Activated CD8-positive, alpha-beta T cell treated with anti-CD3 and anti-CD28 coated beads, Interleukin-2, amount 10 ng/mL, durations not matched to agents 7 days and 5 days (primary cell): ENCODE data around the gene TRIL. TPM values are rescaled to one million over a fixed set of nuclear protein-coding genes. Genes with fewer than 3 reads are reported as not detected.

ENCODE experiments used
- ATAC-seq: fragments of 150-1000 bp; cut with Tn5 transposase; one replicate; pipeline ENCODE4 v1.10.0; 2021; ENCODE audit warnings: moderate library complexity
- CTCF ChIA-PET: fragments of 350-600 bp; sonication (Branson Sonifier 250); formaldehyde crosslinking; loops from one replicate; lab custom pipeline; 2021; ENCODE audit warnings: antibody characterized with exemption; lab: Charles Lee
- POLR2A ChIA-PET: fragments of 350-600 bp; sonication (Branson Sonifier 250); formaldehyde crosslinking; loops from one replicate; lab custom pipeline; 2021; ENCODE audit warnings: antibody characterized with exemption; lab: Charles Lee
- DNase-seq: peaks from one replicate; pipeline ENCODE4 v3.0.0-alpha.2; 2020
- H3K27ac Mint-ChIP-seq: one replicate; pipeline ENCODE4 v1.8.0; 2021; ENCODE audit warnings: mild to moderate bottlenecking, mixed read lengths
- H3K27me3 Mint-ChIP-seq: one replicate; pipeline ENCODE4 v1.8.0; 2021; ENCODE audit warnings: low read depth, mixed read lengths
- H3K36me3 Mint-ChIP-seq: one replicate; pipeline ENCODE4 v1.8.0; 2021; ENCODE audit warnings: low read depth, mixed read lengths
- H3K4me1 Mint-ChIP-seq: one replicate; pipeline ENCODE4 v1.8.0; 2021; ENCODE audit warnings: low read depth, mixed read lengths
- H3K4me3 Mint-ChIP-seq: one replicate; pipeline ENCODE4 v1.8.0; 2021; ENCODE audit warnings: mild to moderate bottlenecking, mixed read lengths
- H3K9me3 Mint-ChIP-seq: one replicate; pipeline ENCODE4 v1.8.0; 2022; ENCODE audit warnings: mixed read lengths; ENCODE audit not compliant: insufficient read depth
- total RNA-seq, 2 experiments: library from RNA; stranded (reverse); gene quantifications; one replicate each; pipeline ENCODE4 v1.2.3, GENCODE V29; 2021

The TRIL gene
- total RNA-seq, 2 experiments from 2014 or later, result not detected

GRCh38 chr7:28937103-28937502 lies 21.0 kb downstream of the TRIL start:
- peaks cover 4% of the 10 kb centered on the region for H3K27me3 Mint-ChIP-seq
- DNase-seq (no peak), ATAC-seq (no peak)
- no peaks in the 10 kb centered on the region for H3K9me3 Mint-ChIP-seq
- no peak overlapping the region for H3K4me3 Mint-ChIP-seq
- no peaks in the 10 kb centered on the region for H3K36me3 Mint-ChIP-seq
- ChIA-PET POLR2A (interaction anchor here (1.4 kb wide), 1 partner anchor 10 kb away, joined by 3 read pairs; no protein-coding TSS in a partner anchor), CTCF (interaction anchor here (1.4 to 2.6 kb wide), 3 partner anchors 10 to 165 kb away, joined by 4 to 12 read pairs (median 8); no protein-coding TSS in a partner anchor)
- no peaks in the 10 kb centered on the region for H3K4me1 Mint-ChIP-seq
- no peak overlapping the region for H3K27ac Mint-ChIP-seq

GRCh38 chr7:28933846-28934320 lies 24.2 kb downstream of the TRIL start:
- POLR2A ChIA-PET, result no interaction called here
- Mint-ChIP-seq H3K4me1 (no peaks in the 10 kb centered on the region), H3K36me3 (no peaks in the 10 kb centered on the region), H3K9me3 (no peaks in the 10 kb centered on the region), H3K27me3 (peaks cover 2% of the 10 kb centered on the region), H3K27ac (no peak overlapping the region), H3K4me3 (no peak overlapping the region)
- no peak for ATAC-seq
- DNase-seq, result no peak
- CTCF ChIA-PET, result interaction anchor here (1.0 to 1.8 kb wide), 2 partner anchors 11 to 12 kb away, joined by 3 to 4 read pairs; no protein-coding TSS in a partner anchor

- peaks cover 8% of the 10 kb centered on the region for H3K4me1 Mint-ChIP-seq
- POLR2A ChIA-PET, result no interaction called here
- H3K9me3 Mint-ChIP-seq, result no peaks in the 10 kb centered on the region
- H3K4me3 Mint-ChIP-seq, result no peak overlapping the region
- H3K27ac Mint-ChIP-seq, result no peak overlapping the region
- no peaks in the 10 kb centered on the region for H3K36me3 Mint-ChIP-seq
- DNase-seq (no peak), ATAC-seq (no peak)
- CTCF ChIA-PET, result interaction anchor here (1.2 kb wide), 1 partner anchor 477 kb away, joined by 4 read pairs; no protein-coding TSS in a partner anchor
- H3K27me3 Mint-ChIP-seq, result peaks cover 5% of the 10 kb centered on the region
These were observed 26.6 kb downstream of the TRIL start for GRCh38 chr7:28931565-28931964.

GRCh38 chr7:28926871-28927597 lies 31.1 kb downstream of the TRIL start:
- peak; percentile 98 for ATAC-seq
- no peak overlapping the region for H3K27ac Mint-ChIP-seq
- H3K4me1 Mint-ChIP-seq, result peaks cover 20% of the 10 kb centered on the region
- H3K4me3 Mint-ChIP-seq, result peak overlapping the region; percentile 76
- no peaks in the 10 kb centered on the region for H3K36me3 Mint-ChIP-seq
- POLR2A ChIA-PET, result interaction anchor here (0.9 to 1.0 kb wide), 2 partner anchors 10 to 11 kb away, joined by 3 read pairs; no protein-coding TSS in a partner anchor
- H3K27me3 Mint-ChIP-seq, result peaks cover 17% of the 10 kb centered on the region
- no peaks in the 10 kb centered on the region for H3K9me3 Mint-ChIP-seq
- CTCF ChIA-PET, result interaction anchor here (0.6 to 11.3 kb wide), 47 partner anchors 9 to 1135 kb away, joined by 3 to 279 read pairs (median 5); partner anchors contain the start of genes CREB5 and TRIL
- peak; percentile 76 for DNase-seq

GRCh38 chr7:28922624-28923331 lies 35.4 kb downstream of the TRIL start:
- no peak overlapping the region for H3K4me3 Mint-ChIP-seq
- ATAC-seq (no peak), DNase-seq (peak; percentile 70)
- no peaks in the 10 kb centered on the region for H3K36me3 Mint-ChIP-seq
- ChIA-PET CTCF (interaction anchor here (0.6 to 11.3 kb wide), 39 partner anchors 10 to 1204 kb away, joined by 3 to 279 read pairs (median 5); no protein-coding TSS in a partner anchor), POLR2A (no interaction called here)
- no peak overlapping the region for H3K27ac Mint-ChIP-seq
- peaks cover 20% of the 10 kb centered on the region for H3K4me1 Mint-ChIP-seq
- peaks cover 17% of the 10 kb centered on the region for H3K27me3 Mint-ChIP-seq
- H3K9me3 Mint-ChIP-seq, result no peaks in the 10 kb centered on the region

GRCh38 chr7:28921822-28922221 lies 36.3 kb downstream of the TRIL start:
- ATAC-seq, result peak; percentile 91
- peak; percentile 55 for DNase-seq
- no peak overlapping the region for H3K4me3 Mint-ChIP-seq
- H3K27ac Mint-ChIP-seq, result no peak overlapping the region
- peaks cover 14% of the 10 kb centered on the region for H3K27me3 Mint-ChIP-seq
- H3K9me3 Mint-ChIP-seq, result no peaks in the 10 kb centered on the region
- peaks cover 15% of the 10 kb centered on the region for H3K4me1 Mint-ChIP-seq
- POLR2A ChIA-PET, result interaction anchor here (0.7 kb wide), 1 partner anchor 723 kb away, joined by 3 read pairs; no protein-coding TSS in a partner anchor
- CTCF ChIA-PET, result interaction anchor here (0.7 to 11.3 kb wide), 36 partner anchors 9 to 1205 kb away, joined by 3 to 279 read pairs (median 5); no protein-coding TSS in a partner anchor
- no peaks in the 10 kb centered on the region for H3K36me3 Mint-ChIP-seq

GRCh38 chr7:28920424-28920823 lies 37.7 kb downstream of the TRIL start:
- no peak for ATAC-seq

GRCh38 chr7:28919510-28919909 lies 38.6 kb downstream of the TRIL start:
- no peaks in the 10 kb centered on the region for H3K36me3 Mint-ChIP-seq
- ATAC-seq, result no peak
- CTCF ChIA-PET, result interaction anchor here (1.0 to 11.3 kb wide), 2 partner anchors 37 to 181 kb away, joined by 3 to 279 read pairs; no protein-coding TSS in a partner anchor

More at GRCh38 chr7:28920424-28920823, 37.7 kb downstream of the TRIL start:
- ChIA-PET CTCF (interaction anchor here (0.8 to 11.3 kb wide), 9 partner anchors 7 to 532 kb away, joined by 3 to 279 read pairs (median 4); no protein-coding TSS in a partner anchor), POLR2A (no interaction called here)
- H3K4me3 Mint-ChIP-seq, result no peak overlapping the region
- H3K36me3 Mint-ChIP-seq, result no peaks in the 10 kb centered on the region
- H3K9me3 Mint-ChIP-seq, result no peaks in the 10 kb centered on the region
- H3K27ac Mint-ChIP-seq, result no peak overlapping the region
- no peak for DNase-seq
- H3K27me3 Mint-ChIP-seq, result peaks cover 7% of the 10 kb centered on the region
- H3K4me1 Mint-ChIP-seq, result peaks cover 10% of the 10 kb centered on the region

GRCh38 chr7:28908775-28909174 lies 49.4 kb downstream of the TRIL start:
- Mint-ChIP-seq H3K27ac (no peak overlapping the region), H3K4me1 (no peaks in the 10 kb centered on the region), H3K36me3 (no peaks in the 10 kb centered on the region), H3K4me3 (no peak overlapping the region), H3K27me3 (peaks cover 10% of the 10 kb centered on the region), H3K9me3 (peaks cover 4% of the 10 kb centered on the region)
- ChIA-PET POLR2A (no interaction called here), CTCF (interaction anchor here (1.4 to 3.4 kb wide), 2 partner anchors 13 to 54 kb away, joined by 4 to 21 read pairs; no protein-coding TSS in a partner anchor)
- DNase-seq (no peak), ATAC-seq (no peak)

More at GRCh38 chr7:28919510-28919909, 38.6 kb downstream of the TRIL start:
- no peak overlapping the region for H3K27ac Mint-ChIP-seq
- peaks cover 10% of the 10 kb centered on the region for H3K4me1 Mint-ChIP-seq
- DNase-seq, result no peak
- POLR2A ChIA-PET, result no interaction called here
- H3K9me3 Mint-ChIP-seq, result no peaks in the 10 kb centered on the region
- H3K27me3 Mint-ChIP-seq, result peaks cover 4% of the 10 kb centered on the region
- H3K4me3 Mint-ChIP-seq, result no peak overlapping the region

GRCh38 chr7:28905464-28905863 lies 52.7 kb downstream of the TRIL start:
- Mint-ChIP-seq H3K27me3 (peaks cover 4% of the 10 kb centered on the region), H3K4me1 (no peaks in the 10 kb centered on the region), H3K4me3 (no peak overlapping the region), H3K27ac (no peak overlapping the region), H3K9me3 (no peaks in the 10 kb centered on the region), H3K36me3 (no peaks in the 10 kb centered on the region)
- ChIA-PET CTCF (interaction anchor here (2.1 kb wide), 1 partner anchor 16 kb away, joined by 7 read pairs; no protein-coding TSS in a partner anchor), POLR2A (interaction anchor here (0.7 kb wide), 1 partner anchor 564 kb away, joined by 3 read pairs; no protein-coding TSS in a partner anchor)
- DNase-seq (no peak), ATAC-seq (no peak)

GRCh38 chr7:28904578-28905048 lies 53.5 kb downstream of the TRIL start:
- ATAC-seq, result no peak
- ChIA-PET POLR2A (no interaction called here), CTCF (interaction anchor here (2.1 to 2.7 kb wide), 2 partner anchors 17 to 18 kb away, joined by 7 to 16 read pairs; no protein-coding TSS in a partner anchor)
- no peaks in the 10 kb centered on the region for H3K4me1 Mint-ChIP-seq
- H3K9me3 Mint-ChIP-seq, result no peaks in the 10 kb centered on the region
- H3K4me3 Mint-ChIP-seq, result no peak overlapping the region
- no peak overlapping the region for H3K27ac Mint-ChIP-seq
- no peak for DNase-seq
- H3K36me3 Mint-ChIP-seq, result no peaks in the 10 kb centered on the region
- H3K27me3 Mint-ChIP-seq, result peaks cover 4% of the 10 kb centered on the region
